HepG2 (cell line): ENCODE data around the gene TAF6. TPM values are rescaled to one million over a fixed set of nuclear protein-coding genes. Genes with fewer than 3 reads are reported as not detected.

Experiments used
- ATAC-seq: fragments of 200-7000 bp; cut with Tn5 transposase; 3 replicates; pipeline ENCODE4 v1.9.1; 2020; ENCODE audit warnings: mild to moderate bottlenecking, moderate library complexity
- BruUV-seq: library from RNA; stranded (reverse); fragments of 400-500 nt; replicated peaks from 2 replicates; lab custom pipeline; 2021; lab: Mats Ljungman, UMichigan
- CTCF ChIA-PET: fragments of 300-600 bp; formaldehyde crosslinking; extraction: SDS; loops from one replicate; lab custom pipeline; 2021; ENCODE audit warnings: low total read pairs, inconsistent platforms, low intra/inter-chr PET ratio; lab: Yijun Ruan, JAX
- POLR2A ChIA-PET: fragments of 350-600 bp; sonication (Branson Sonifier 250); formaldehyde crosslinking; loops from one replicate; lab custom pipeline; 2020; ENCODE audit warnings: antibody characterized with exemption, inconsistent platforms; lab: Yijun Ruan, JAX
- DNase-seq: peaks from one replicate; pipeline ENCODE4 v3.0.0-alpha.2; 2015; ENCODE audit warnings: low spot score
- FAIRE-seq: peaks from 3 replicates; lab custom pipeline; 2011; peaks lifted over from hg19 to GRCh38; lab: Jason Lieb, UNC
- H2AFZ ChIP-seq: one replicate; pipeline ENCODE4 v1.6.1; 2011; ENCODE audit warnings: low read length, inconsistent platforms
- H3K27ac ChIP-seq: fragments of 300-600 bp; 3 replicates; pipeline ENCODE4 v1.8.0; 2011; ENCODE audit warnings: mixed run types, mild to moderate bottlenecking, mixed read lengths, low read length, inconsistent platforms; ENCODE audit not compliant: insufficient read depth; ENCODE audit errors: extremely low read length
- H3K27me3 ChIP-seq, 2 experiments: fragments of 200-600 bp in 1 of 2; 2 replicates in 1 of 2; 3 replicates in 1 of 2; pipeline versions ENCODE4 v1.6.0 to v1.8.0; 2011; ENCODE audit warnings: low read length in 2 of 2, mild to moderate bottlenecking in 2 of 2, moderate library complexity in 2 of 2, inconsistent platforms in 1 of 2; ENCODE audit not compliant: insufficient read depth in 2 of 2, control insufficient read depth in 1 of 2
- H3K36me3 ChIP-seq, 2 experiments: fragments of 200-600 bp in 1 of 2; replicated peaks in 1 of 2; 2 replicates in 1 of 2; 3 replicates in 1 of 2; pipeline versions ENCODE4 v1.5.1 to v1.8.0; 2011; ENCODE audit warnings: low read length in 2 of 2, inconsistent platforms in 1 of 2; ENCODE audit not compliant: insufficient read depth in 2 of 2, control insufficient read depth in 1 of 2
- H3K4me1 ChIP-seq: 2 replicates; pipeline ENCODE4 v1.5.1; 2012; ENCODE audit warnings: low read length, inconsistent platforms; ENCODE audit not compliant: insufficient read depth
- H3K4me2 ChIP-seq: 2 replicates; pipeline ENCODE4 v1.6.0; 2011; ENCODE audit warnings: low read depth, low read length, inconsistent platforms
- H3K4me3 ChIP-seq, 3 experiments: fragments of 200-600 bp in 1 of 3; sonication (generic), shearing (Covaris generic) in 1 of 3; replicated peaks in 1 of 3; 2 replicates each; pipeline ENCODE4 v1.5.1; 2011 to 2016; ENCODE audit warnings: low read length in 3 of 3, inconsistent platforms in 2 of 3, low read depth in 2 of 3, mild to moderate bottlenecking in 2 of 3, control low read depth in 1 of 3, mixed read lengths in 1 of 3; ENCODE audit not compliant: insufficient read depth in 1 of 3
- H3K79me2 ChIP-seq: one replicate; pipeline ENCODE4 v1.6.1; 2011; ENCODE audit warnings: low read length, inconsistent platforms; ENCODE audit not compliant: insufficient read depth
- H3K9ac ChIP-seq: 2 replicates; pipeline ENCODE4 v1.6.0; 2011; ENCODE audit warnings: mild to moderate bottlenecking, low read depth, low read length, inconsistent platforms; ENCODE audit not compliant: insufficient read depth
- H3K9me3 ChIP-seq: 2 replicates; pipeline ENCODE4 v1.5.1; 2012; ENCODE audit warnings: mild to moderate bottlenecking, low read length
- H4K20me1 ChIP-seq: 2 replicates; pipeline ENCODE4 v1.6.0; 2011; ENCODE audit warnings: inconsistent platforms, mild to moderate bottlenecking, low read length, moderate library complexity; ENCODE audit not compliant: insufficient read depth
- ATF4 ChIP-seq, 2 experiments: fragments of 450-650 bp in 1 of 2; sonication (generic) in 1 of 2; formaldehyde crosslinking; IDR thresholded peaks; 2 replicates each; pipeline versions ENCODE4 v1.5.0 to v1.8.0; 2020 to 2022; ENCODE audit warnings: mild to moderate bottlenecking in 1 of 2, missing genetic modification reagents in 1 of 2
- ELF1 ChIP-seq: sonication (generic); formaldehyde crosslinking; IDR thresholded peaks from 2 replicates; pipeline ENCODE4 v1.4.0; 2020; ENCODE audit warnings: missing genetic modification reagents
- HINFP ChIP-seq: sonication (generic); formaldehyde crosslinking; IDR thresholded peaks from 2 replicates; pipeline ENCODE4 v1.4.0; 2020; ENCODE audit warnings: low read depth, mild to moderate bottlenecking, missing genetic modification reagents
- IKZF1 ChIP-seq: fragments of 450-650 bp; IDR thresholded peaks from 2 replicates; pipeline ENCODE4 v1.7.1; 2016
- MXD3 ChIP-seq: IDR thresholded peaks from 2 replicates; pipeline ENCODE4 v1.6.1; 2016; ENCODE audit warnings: mild to moderate bottlenecking, missing biosample characterization, missing genetic modification reagents
- NR2F2 ChIP-seq: IDR thresholded peaks from 2 replicates; pipeline ENCODE4 v1.6.1; 2012; ENCODE audit warnings: low read depth, inconsistent platforms, borderline replicate concordance
- SNRNP70 ChIP-seq: fragments of 200-400 bp; formaldehyde crosslinking; IDR thresholded peaks from 2 replicates; pipeline ENCODE4 v1.6.1; 2017; ENCODE audit warnings: mild to moderate bottlenecking, low read depth, low read length, moderate library complexity
- TSC22D2 ChIP-seq: sonication (generic); formaldehyde crosslinking; IDR thresholded peaks from 2 replicates; pipeline ENCODE4 v1.5.1; 2020; ENCODE audit warnings: missing genetic modification reagents, mild to moderate bottlenecking, borderline replicate concordance
- ZBTB38 ChIP-seq: sonication (generic); formaldehyde crosslinking; IDR thresholded peaks from 2 replicates; pipeline ENCODE4 v1.5.1; 2020; ENCODE audit warnings: mild to moderate bottlenecking, missing genetic modification reagents
- ZFP91 ChIP-seq: sonication (generic); formaldehyde crosslinking; IDR thresholded peaks from 2 replicates; pipeline ENCODE4 v1.9.0; 2022; ENCODE audit warnings: missing genetic modification reagents, mild to moderate bottlenecking, borderline replicate concordance
- ZNF569 ChIP-seq: sonication (generic); formaldehyde crosslinking; IDR thresholded peaks from 2 replicates; pipeline ENCODE4 v1.5.0; 2020; ENCODE audit warnings: mild to moderate bottlenecking, missing genetic modification reagents, moderate library complexity, borderline replicate concordance
- ZNF574 ChIP-seq: sonication (generic); formaldehyde crosslinking; IDR thresholded peaks from 2 replicates; pipeline ENCODE4 v1.4.0; 2020; ENCODE audit warnings: missing genetic modification reagents
- ZNF704 ChIP-seq: sonication (generic); formaldehyde crosslinking; IDR thresholded peaks from 2 replicates; pipeline ENCODE4 v1.8.1; 2023; ENCODE audit warnings: mild to moderate bottlenecking, inconsistent platforms, moderate library complexity, missing genetic modification reagents, borderline replicate concordance
- WGBS: methylation state at CpG from one replicate; pipeline ENCODE4 v1.1.6; 2017; ENCODE audit warnings: low lambda C conversion rate; 5-methylcytosine and 5-hydroxymethylcytosine counted together
- in situ Hi-C: cut with HindIII; loops from 2 replicates; pipeline ENCODE4 v1.10.0; 2017; ENCODE audit warnings: low pct_unique_long_range_greater_than_20kb; ENCODE audit not compliant: extremely low pct_ligation_motif_present
- intact Hi-C: fragments of 100-400 bp; cut with micrococcal nuclease; formaldehyde crosslinking; loops from one replicate; pipeline ENCODE4 v1.10.0; 2022; ENCODE audit not compliant: unreplicated experiment
- polyA plus RNA-seq, 8 experiments: library from polyadenylated mRNA; depleted of rRNA in 3 of 8; stranded (reverse) in 7 of 8; unstranded in 1 of 8; fragments of >200 nt; fragmentation: Illumina TruSeq in 4 of 8; extraction: Trizol in 4 of 8; gene quantifications; 2 replicates each; pipeline versions ENCODE4 v1.2.1 to v1.2.3, GENCODE V29; 2011 to 2016; ENCODE audit warnings: low read depth in 4 of 8, missing spikeins in 1 of 8, mixed read lengths in 1 of 8; ENCODE audit not compliant: insufficient read depth in 1 of 8
- total RNA-seq, 5 experiments: library from RNA; depleted of rRNA; stranded (reverse); fragments of >200 nt; fragmentation: Illumina TruSeq; extraction: Trizol; gene quantifications; 2 replicates each; pipeline ENCODE4 v1.2.3, GENCODE V29; 2016; ENCODE audit warnings: low read depth in 1 of 5

TAF6 gene
- total and polyA plus RNA-seq, 2 of the 13 experiments (the other 11 are each of a cell fraction or from before 2014, with no cell fraction given), result 12.9 to 18.8 TPM

GRCh38 chr7:100130608-100131453, 11.7 kb upstream of the TAF6 start:
- no peaks in the 10 kb centered on the region for H3K36me3 ChIP-seq
- 5% methylated on average over 23 of the region's 24 CpGs for WGBS
- in situ Hi-C loops, result loop anchor here (5.0 kb wide), 1 partner anchor 81 kb away; no protein-coding TSS in a partner anchor
- DNase-seq (peak; percentile 54), ATAC-seq (peak; percentile 10), FAIRE-seq (no peak)
- peak overlapping the region in 2 of 3 experiments; percentile 21 to 61; a peak in 4 of 6 replicates for H3K4me3 ChIP-seq
- peaks cover 38% of the 10 kb centered on the region for H3K4me1 ChIP-seq
- H3K9me3 ChIP-seq, result no peaks in the 10 kb centered on the region
- H3K4me2 ChIP-seq, result peak overlapping the region; percentile 80
- BruUV-seq, result no TSS peak
- H3K27me3 ChIP-seq, result no peaks in the 10 kb centered on the region
- intact Hi-C loops, result no loop called here
- no peaks in the 10 kb centered on the region for H4K20me1 ChIP-seq
- POLR2A ChIA-PET, result interaction anchor here (1.4 to 3.7 kb wide), 2 partner anchors 12 to 30 kb away, joined by 3 to 26 read pairs; partner anchors contain the start of genes AP4M1 and MCM7
- peak overlapping the region; percentile 62 for H3K27ac ChIP-seq
- peaks cover 5% of the 10 kb centered on the region for H3K79me2 ChIP-seq
- peak overlapping the region; percentile 67 for H3K9ac ChIP-seq
- H2AFZ ChIP-seq, result peak overlapping the region; percentile 37
- CTCF ChIA-PET, result interaction anchor here (1.9 kb wide), 1 partner anchor 21 kb away, joined by 5 read pairs; no protein-coding TSS in a partner anchor
- TF ChIP-seq HINFP (CRISPR knock-in tag) (no peak), SNRNP70 (no peak), ZNF569 (CRISPR knock-in tag) (no peak), ZBTB38 (CRISPR knock-in tag) (no peak), MXD3 (no peak), TSC22D2 (CRISPR knock-in tag) (0 out of 2 replicates have a peak, but pooled peaks have one; percentile 34), ZNF574 (CRISPR knock-in tag) (peak; percentile 48), ZNF704 (CRISPR knock-in tag) (no peak), ATF4 (CRISPR knock-in tag; IDR thresholded peaks at IDR 0.05) (peak in 1 of 2 experiments; percentile 84; a peak in 2 of 4 replicates), NR2F2 (peak; percentile 34; the same call in 1 of the 2 replicates), IKZF1 (no peak), ZFP91 (CRISPR knock-in tag) (peak; percentile 62; the same call in 1 of the 2 replicates), ELF1 (CRISPR knock-in tag) (no peak)
